Thoracic aorta (tissue), 2 donors: Measurements from ENCODE around the gene CHERP. TPM values are rescaled to one million over a fixed set of nuclear protein-coding genes. Genes with fewer than 3 reads are reported as not detected.
"Not testable (repeated sequence)": the region's sequence is repeated elsewhere in the genome, so short reads cannot be mapped to it uniquely, and the experiment has no call there.

Experiments used
- ATAC-seq: fragments of 150-250 bp; one replicate; pipeline ENCODE4 v1.8.0; 2017; ENCODE audit warnings: low read depth; ENCODE audit not compliant: insufficient number of reproducible peaks, low FRiP score
- DNase-seq: peaks from one replicate; pipeline ENCODE4 v3.0.0-alpha.2; 2020; ENCODE audit warnings: low spot score
- H3K27ac ChIP-seq, 2 donors: fragments of 200-600 bp; sonication (generic); 1 replicate in 1 of 2; 2 replicates in 1 of 2; pipeline ENCODE4 v1.5.1; 2016; ENCODE audit warnings: mild to moderate bottlenecking in 2 of 2, moderate library complexity in 2 of 2
- H3K27me3 ChIP-seq: fragments of 200-600 bp; sonication (generic); replicated peaks from 2 replicates; pipeline ENCODE4 v1.6.0; 2016; ENCODE audit warnings: mild to moderate bottlenecking; ENCODE audit not compliant: insufficient read depth
- H3K36me3 ChIP-seq: fragments of 200-600 bp; sonication (generic); one replicate; pipeline ENCODE4 v1.5.1; 2016
- H3K4me1 ChIP-seq, 2 donors: fragments of 200-600 bp; sonication (generic); 1 replicate in 1 of 2; 2 replicates in 1 of 2; pipeline versions ENCODE4 v1.5.1 to v1.6.0; 2016; ENCODE audit warnings: low read depth in 2 of 2, mild to moderate bottlenecking in 1 of 2; ENCODE audit not compliant: control insufficient read depth in 1 of 2
- H3K4me3 ChIP-seq: fragments of 200-600 bp; sonication (generic); 2 replicates; pipeline ENCODE4 v1.5.1; 2016; ENCODE audit warnings: mild to moderate bottlenecking
- H3K9me3 ChIP-seq: fragments of 200-600 bp; sonication (generic); 2 replicates; pipeline ENCODE4 v1.5.1; 2016
- CTCF ChIP-seq: fragments of 200-600 bp; sonication (generic); IDR thresholded peaks from one replicate; pipeline ENCODE4 v1.5.1; 2019; ENCODE audit warnings: antibody characterized with exemption
- total RNA-seq, 2 donors: library from RNA; depleted of rRNA; stranded (reverse); fragments of >200 nt; gene quantifications; one replicate each; pipeline versions ENCODE4 v1.1.0 to v1.2.3, GENCODE V29; 2016

The CHERP gene
- total RNA-seq, 2 donors from 2014 or later, result 9.3 to 18.4 TPM

- TF ChIP-seq CTCF, result no peak
These were observed 25.2 kb downstream of the CHERP start for GRCh38 chr19:16516923-16517610.

GRCh38 chr19:16516381-16516780, 25.9 kb downstream of the CHERP start:
- Histone ChIP-seq H3K9me3 (no peaks in the 10 kb centered on the region), H3K4me3 (no peak overlapping the region), H3K27me3 (no peaks in the 10 kb centered on the region), H3K4me1 (no peaks in the 10 kb centered on the region), H3K27ac (no peak overlapping the region), H3K36me3 (peaks cover 54% of the 10 kb centered on the region)
- DNase-seq, result no peak
- no peak for TF ChIP-seq CTCF
- no peak for ATAC-seq

More at GRCh38 chr19:16516923-16517610, 25.2 kb downstream of the CHERP start:
- H3K36me3 ChIP-seq, result peaks cover 59% of the 10 kb centered on the region
- no peak overlapping the region for H3K4me3 ChIP-seq
- no peaks in the 10 kb centered on the region for H3K9me3 ChIP-seq
- H3K27me3 ChIP-seq, result no peaks in the 10 kb centered on the region
- ATAC-seq (no peak), DNase-seq (no peak)
- no peak overlapping the region for H3K27ac ChIP-seq
- no peaks in the 10 kb centered on the region for H3K4me1 ChIP-seq

GRCh38 chr19:16514383-16515019, 27.7 kb downstream of the CHERP start:
- H3K4me1 ChIP-seq, result no peaks in the 10 kb centered on the region
- peaks cover 47% of the 10 kb centered on the region for H3K36me3 ChIP-seq
- DNase-seq, result no peak
- TF ChIP-seq CTCF, result no peak
- no peaks in the 10 kb centered on the region for H3K9me3 ChIP-seq
- H3K27me3 ChIP-seq, result no peaks in the 10 kb centered on the region
- no peak overlapping the region for H3K27ac ChIP-seq
- no peak overlapping the region for H3K4me3 ChIP-seq
- no peak for ATAC-seq

GRCh38 chr19:16512611-16513010, 29.6 kb downstream of the CHERP start:
- not testable (repeated sequence) for DNase-seq, ATAC-seq, H3K4me1 ChIP-seq, H3K27me3 ChIP-seq, H3K4me3 ChIP-seq, H3K9me3 ChIP-seq, H3K27ac ChIP-seq
- H3K36me3 ChIP-seq, result peaks cover 38% of the 10 kb centered on the region

DNA sequence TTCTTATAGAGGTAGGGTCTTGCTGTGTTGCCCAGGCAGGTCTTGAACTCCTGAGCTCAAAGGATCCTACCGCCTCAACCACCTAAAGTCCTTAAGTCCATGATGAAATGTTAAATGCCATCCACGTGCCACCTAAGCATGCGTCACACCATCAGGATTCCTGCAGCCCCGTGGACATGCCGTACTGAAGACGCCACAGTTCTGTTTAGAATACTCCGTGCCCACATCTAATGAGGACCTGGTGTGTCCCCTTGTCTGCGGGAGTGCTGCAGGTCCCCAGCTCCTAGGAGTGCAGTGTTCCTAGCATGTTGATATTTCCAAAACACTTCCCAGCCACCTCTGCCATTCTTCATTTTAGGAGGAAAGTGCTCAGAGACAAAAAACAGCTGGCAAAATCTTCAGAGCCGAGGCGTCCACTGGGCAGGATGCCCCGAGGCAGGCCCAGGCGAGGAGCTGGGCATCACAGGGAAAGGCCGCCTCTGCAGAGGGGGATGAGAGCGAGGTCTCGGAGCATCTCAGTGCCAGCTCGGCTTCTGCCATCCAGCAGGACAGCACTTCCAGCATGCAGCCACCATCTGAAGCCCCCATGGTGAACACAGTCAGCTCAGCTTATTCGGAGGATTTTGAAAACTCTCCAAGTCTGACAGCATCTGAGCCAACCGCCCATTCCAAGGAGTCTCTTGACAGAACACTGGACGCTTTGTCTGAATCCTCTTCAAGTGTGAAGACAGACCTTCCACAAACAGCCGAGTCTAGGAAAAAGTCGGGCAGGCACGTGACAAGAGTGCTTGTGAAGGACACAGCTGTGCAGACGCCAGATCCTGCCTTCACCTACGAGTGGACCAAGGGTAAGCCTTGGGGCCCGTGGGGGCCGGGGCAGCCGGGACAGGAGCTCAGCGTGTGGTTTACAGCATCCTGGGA, 32.8 kb downstream of the CHERP start:
- DNase-seq, result no peak
- H3K36me3 ChIP-seq, result peaks cover 27% of the 10 kb centered on the region
- H3K4me3 ChIP-seq, result no peak overlapping the region

More for the DNA sequence above, 32.8 kb downstream of the CHERP start:
- H3K27ac ChIP-seq, result no peak overlapping the region
- no peak for TF ChIP-seq CTCF
- no peaks in the 10 kb centered on the region for H3K27me3 ChIP-seq
- H3K9me3 ChIP-seq, result no peaks in the 10 kb centered on the region
- no peak for ATAC-seq
- H3K4me1 ChIP-seq, result no peaks in the 10 kb centered on the region
